Kidney (tissue), 14 donors: ENCODE data around the gene GRIP2. TPM values are rescaled to one million over a fixed set of nuclear protein-coding genes. Genes with fewer than 3 reads are reported as not detected.

Source experiments
- DNase-seq, 5 donors: peaks; one replicate each; pipeline ENCODE4 v3.0.0-alpha.2; 2013 to 2020
- FAIRE-seq: peaks from 2 replicates; lab custom pipeline; 2012; peaks lifted over from hg19 to GRCh38; lab: Jason Lieb, UNC
- H3K27ac ChIP-seq, 2 donors: one replicate each; pipeline ENCODE4 v1.7.0; 2013; ENCODE audit warnings: low read depth in 2 of 2, low read length in 2 of 2, inconsistent platforms in 1 of 2
- H3K27me3 ChIP-seq: one replicate; pipeline ENCODE4 v1.7.1; 2013; ENCODE audit warnings: low read length, inconsistent platforms; ENCODE audit not compliant: control insufficient read depth, insufficient read depth
- H3K36me3 ChIP-seq, 3 donors: one replicate each; pipeline versions ENCODE4 v1.7.0 to v1.7.1; 2013; ENCODE audit warnings: low read length in 3 of 3, control low read depth in 1 of 3, inconsistent platforms in 1 of 3; ENCODE audit not compliant: insufficient read depth in 3 of 3, control insufficient read depth in 2 of 3
- H3K4me1 ChIP-seq, 3 donors: one replicate each; pipeline versions ENCODE4 v1.7.0 to v1.7.1; 2013; ENCODE audit warnings: low read length in 3 of 3, inconsistent platforms in 1 of 3, low read depth in 1 of 3; ENCODE audit not compliant: control insufficient read depth in 2 of 3, insufficient read depth in 2 of 3
- H3K4me3 ChIP-seq, 3 donors: one replicate each; pipeline versions ENCODE4 v1.7.0 to v1.8.1; 2013; ENCODE audit warnings: low read length in 3 of 3, control low read depth in 1 of 3, inconsistent platforms in 1 of 3
- H3K9ac ChIP-seq, 3 donors: one replicate each; pipeline versions ENCODE4 v1.7.0 to v1.7.1; 2013; ENCODE audit warnings: low read length in 3 of 3, control low read depth in 1 of 3, inconsistent platforms in 1 of 3
- H3K9me3 ChIP-seq, 3 donors: one replicate each; pipeline versions ENCODE4 v1.7.0 to v1.7.1; 2013; ENCODE audit warnings: low read length in 3 of 3, control low read depth in 1 of 3, inconsistent platforms in 1 of 3; ENCODE audit not compliant: control insufficient read depth in 2 of 3, insufficient read depth in 1 of 3
- CTCF ChIP-seq: IDR thresholded peaks from 3 replicates; pipeline ENCODE4 v1.5.1; 2012; ENCODE audit warnings: mild to moderate bottlenecking, moderate library complexity, borderline replicate concordance; ENCODE audit not compliant: insufficient read depth; ENCODE audit errors: extremely low read depth
- intact Hi-C: fragments of 100-400 bp; cut with DNase I; formaldehyde crosslinking; loops from one replicate; pipeline ENCODE4 v1.11.1; 2022
- polyA plus RNA-seq: library from polyadenylated mRNA; stranded (reverse); fragments of 350-450 nt; fragmentation: Illumina TruSeq; extraction: RNeasy Lipid Tissue Mini Kit (QIAGEN cat#74804); gene quantifications from one replicate; pipeline ENCODE4 v1.2.3, GENCODE V29; 2014; ENCODE audit warnings: low read depth, low replicate concordance; ENCODE audit not compliant: insufficient read depth
- total RNA-seq: library from RNA; stranded (reverse); fragmentation: NEBNext Ultra II Directional; extraction: Animal tissue kit (Norgen Biotek cat#: 25700); gene quantifications from one replicate; pipeline ENCODE4 v1.2.1, GENCODE V29; 2021
- donor health status: control.
- donor health status: control.
- donor health status: control.
- donor health status: control.
- donor health status: control.
- donor health status: DM: yes; HTN: yes; CAD: no.
- donor health status: Normal renal cell carcinoma (clear cell type).

GRIP2 gene
- total and polyA plus RNA-seq, 2 donors from 2014 or later, result 3.0 to 3.2 TPM

GRCh38 chr3:14441920-14442300, 98.2 kb downstream of the GRIP2 start:
- DNase-seq (no peak), FAIRE-seq (no peak)
- H3K9ac ChIP-seq, result no peak overlapping the region
- H3K27me3 ChIP-seq, result no peaks in the 10 kb centered on the region
- H3K27ac ChIP-seq, result peak overlapping the region in 1 of 2 donors; percentile 39
- no peak overlapping the region for H3K4me3 ChIP-seq
- peaks cover 10 to 22% (median 20%) of the 10 kb centered on the region in 3 donors for H3K4me1 ChIP-seq
- TF ChIP-seq CTCF, result no peak
- H3K36me3 ChIP-seq, result peaks cover 8 to 17% (median 11%) of the 10 kb centered on the region in 3 donors
- H3K9me3 ChIP-seq, result no peaks in the 10 kb centered on the region
- intact Hi-C loops, result no loop called here

DNA sequence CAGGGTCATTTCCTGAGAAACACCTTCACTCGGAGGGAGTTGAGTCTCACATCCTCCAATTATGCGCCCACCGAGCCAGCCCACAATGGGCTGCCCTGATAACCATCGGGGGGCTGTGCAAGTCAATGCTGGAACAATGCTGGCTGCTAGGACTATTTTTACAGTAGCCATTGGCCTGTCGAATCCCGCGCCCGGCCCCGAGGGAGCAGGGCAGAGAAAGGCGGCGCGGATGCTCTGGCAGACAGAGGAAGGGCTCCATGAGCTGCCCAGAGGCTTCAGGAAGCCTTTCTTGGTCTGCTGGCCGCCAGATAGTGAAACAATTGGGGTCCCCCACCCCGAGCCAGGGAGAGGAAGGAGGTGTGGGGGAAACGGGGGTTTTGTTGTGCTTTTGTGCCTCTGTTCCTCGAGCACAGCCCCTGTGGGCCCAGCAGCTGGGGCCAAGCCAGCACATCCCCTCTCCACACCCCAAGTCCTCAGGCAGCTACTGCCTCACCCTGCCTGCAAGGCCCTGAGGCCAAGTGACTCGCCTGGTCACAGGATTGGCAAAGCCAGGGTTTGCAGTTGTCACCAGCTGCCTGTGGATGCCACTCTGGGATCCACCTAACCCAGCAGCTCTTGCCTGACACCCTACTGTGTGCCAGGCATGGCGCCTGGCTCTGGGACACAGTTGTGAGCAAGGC, 98.8 kb downstream of the GRIP2 start:
- H3K9me3 ChIP-seq, result no peaks in the 10 kb centered on the region
- no peak for TF ChIP-seq CTCF
- no peak overlapping the region for H3K9ac ChIP-seq
- no peak overlapping the region for H3K4me3 ChIP-seq
- peak overlapping the region in 1 of 2 donors; percentile 39 for H3K27ac ChIP-seq
- H3K27me3 ChIP-seq, result no peaks in the 10 kb centered on the region
- intact Hi-C loops, result no loop called here
- FAIRE-seq, result no peak
- H3K36me3 ChIP-seq, result peaks cover 2 to 11% (median 8%) of the 10 kb centered on the region in 3 donors
- peaks cover 10 to 26% (median 24%) of the 10 kb centered on the region in 3 donors for H3K4me1 ChIP-seq
- no peak for DNase-seq

- no peak for FAIRE-seq
- peaks cover 10 to 27% (median 24%) of the 10 kb centered on the region in 3 donors for H3K4me1 ChIP-seq
These were observed 99.5 kb downstream of the GRIP2 start for GRCh38 chr3:14440531-14441239.

More at GRCh38 chr3:14440531-14441239, 99.5 kb downstream of the GRIP2 start:
- no peak overlapping the region for H3K9ac ChIP-seq
- H3K36me3 ChIP-seq, result peaks cover 0 to 4% (median 1%) of the 10 kb centered on the region in 3 donors
- TF ChIP-seq CTCF, result no peak
- H3K27ac ChIP-seq, result no peak overlapping the region
- H3K4me3 ChIP-seq, result no peak overlapping the region
- H3K9me3 ChIP-seq, result no peaks in the 10 kb centered on the region
- H3K27me3 ChIP-seq, result no peaks in the 10 kb centered on the region
- DNase-seq, result peak in 4 of 5 donors; percentile 88 to 93 (median 90)
- intact Hi-C loops, result no loop called here
